GM18519 (cell line): ENCODE measurements around the gene RMI2.

ENCODE experiments used
- ATAC-seq: cut with Tn5 transposase; IDR thresholded peaks from one replicate; pipeline ENCODE4 v1.9.1; 2021; ENCODE audit warnings: mild to moderate bottlenecking, moderate library complexity; ENCODE audit not compliant: unreplicated experiment, low FRiP score

The RMI2 gene

DNA sequence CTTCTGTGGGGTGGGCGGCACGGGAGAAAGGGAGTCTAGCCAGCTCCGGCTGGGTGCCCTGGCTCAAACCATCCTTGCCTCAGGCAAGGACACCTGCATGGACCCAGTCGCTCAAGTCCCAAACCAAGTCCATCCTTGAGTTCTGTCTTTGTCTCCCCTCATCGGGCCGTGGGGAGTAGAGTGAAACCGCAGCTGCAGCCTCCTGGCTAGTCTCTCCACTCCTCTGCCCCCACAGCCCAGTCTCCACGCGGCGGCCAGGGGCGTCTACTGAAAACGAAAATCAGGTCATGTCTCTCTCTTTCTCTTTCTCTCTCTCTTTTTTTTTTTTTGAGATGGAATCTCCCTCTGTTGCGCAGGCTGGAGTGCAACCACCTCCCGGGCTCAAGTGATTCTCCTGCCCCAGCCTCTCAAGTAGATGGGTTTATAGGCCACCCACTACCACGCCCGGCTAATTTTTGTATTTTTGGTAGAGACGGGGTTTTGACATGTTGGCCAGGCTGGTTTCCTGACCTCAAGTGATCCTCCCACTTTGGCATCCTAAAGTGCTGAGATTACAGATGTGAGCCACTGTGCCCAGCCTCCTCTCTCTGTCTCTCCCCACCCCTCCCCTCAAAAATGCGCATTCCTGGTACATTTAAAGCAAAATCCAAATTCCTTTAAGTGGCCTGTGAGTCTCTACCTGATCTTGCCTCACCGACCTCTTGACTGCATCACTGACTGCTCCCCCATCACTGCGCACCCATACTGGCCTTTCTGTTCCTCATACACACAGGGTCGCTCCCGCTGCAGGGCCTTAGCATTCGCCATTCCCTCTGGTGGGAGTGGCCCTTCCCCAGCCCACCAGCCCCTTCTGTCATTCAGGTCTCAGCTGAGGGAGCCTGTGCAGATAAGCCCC, 17.7 kb upstream of the RMI2 start:
- no peak for ATAC-seq

DNA sequence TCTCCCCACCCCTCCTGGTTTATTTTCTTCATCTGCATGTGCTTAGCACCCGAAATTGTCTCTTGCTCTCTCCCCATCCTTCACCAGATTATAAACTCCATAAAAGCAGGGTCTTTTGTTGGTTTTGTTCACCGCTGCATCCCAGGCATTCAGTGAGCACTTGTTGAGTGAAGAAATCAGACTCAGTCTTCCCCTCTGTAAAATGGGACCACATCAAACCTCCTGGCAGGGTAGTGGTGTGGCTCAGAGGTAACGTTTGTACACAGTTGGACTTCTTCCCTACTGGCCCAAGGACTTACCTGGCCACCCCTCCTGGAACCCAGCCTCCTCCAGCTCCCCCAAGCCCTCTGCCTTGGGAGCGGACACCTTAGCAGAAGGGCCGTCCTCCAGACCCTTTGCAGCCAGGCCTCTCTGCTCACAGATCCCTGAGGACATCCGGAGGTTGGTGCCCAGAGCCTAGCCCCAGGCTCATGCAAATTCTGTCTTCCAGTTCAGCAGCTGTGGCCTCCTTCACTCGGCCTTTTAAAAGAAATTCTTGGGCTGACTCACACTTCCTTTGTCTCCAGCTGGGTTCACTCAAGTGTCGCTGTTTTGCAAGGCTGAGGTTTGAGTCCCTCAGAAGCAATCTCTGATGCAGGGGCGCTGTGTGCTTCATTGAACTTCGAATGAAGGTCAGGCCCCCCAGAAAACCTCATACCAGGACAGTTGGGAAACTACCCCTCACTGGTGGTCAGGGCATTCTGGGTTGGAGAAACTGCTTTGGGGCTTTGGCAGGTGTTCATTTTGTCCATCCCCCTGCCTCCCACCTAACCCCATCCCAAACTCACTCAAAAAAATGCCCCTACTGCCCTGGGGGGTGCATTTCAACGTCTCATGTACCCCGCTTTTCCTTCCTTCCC, 16.8 kb upstream of the RMI2 start:
- ATAC-seq, result peak; percentile 65

DNA sequence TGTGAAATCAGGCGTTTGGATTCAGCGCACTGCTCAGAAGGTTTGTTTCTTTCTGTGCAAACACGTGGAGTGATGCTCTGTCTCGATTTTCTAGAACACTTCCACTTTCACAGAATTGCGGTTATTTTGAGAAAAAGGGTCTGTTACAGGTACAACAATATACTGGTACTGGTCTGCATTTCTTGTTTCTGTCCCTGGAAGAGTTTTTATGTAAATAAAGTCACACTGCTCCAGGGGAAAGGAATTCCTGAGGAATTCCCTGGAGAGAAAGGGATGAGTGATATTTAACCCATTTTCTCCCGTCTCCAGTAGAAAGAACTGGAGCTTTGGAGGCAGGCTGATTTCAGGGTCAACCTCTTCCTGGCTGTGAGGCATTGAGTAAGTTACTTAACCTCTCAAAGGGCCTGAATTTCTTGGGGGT, 16.2 kb upstream of the RMI2 start:
- no peak for ATAC-seq

DNA sequence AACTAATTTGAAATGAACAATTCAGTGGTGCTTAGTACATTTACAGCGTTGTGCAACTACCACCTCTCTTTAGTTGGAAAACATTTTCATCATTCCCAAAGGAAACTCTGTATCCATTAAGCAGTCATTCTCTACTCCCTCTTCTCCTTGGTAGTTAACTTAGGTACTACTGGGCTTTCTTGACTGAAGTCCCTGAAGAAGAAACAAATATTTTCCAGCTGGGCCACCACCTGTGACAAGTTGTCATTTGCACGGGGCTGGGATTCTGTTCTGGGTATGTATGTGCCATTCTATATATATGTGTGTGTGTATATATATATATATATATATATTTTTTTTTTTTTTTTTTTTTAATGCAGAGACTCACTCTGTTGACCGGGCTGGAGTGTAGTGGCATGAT, 15.4 kb upstream of the RMI2 start:
- no peak for ATAC-seq

DNA sequence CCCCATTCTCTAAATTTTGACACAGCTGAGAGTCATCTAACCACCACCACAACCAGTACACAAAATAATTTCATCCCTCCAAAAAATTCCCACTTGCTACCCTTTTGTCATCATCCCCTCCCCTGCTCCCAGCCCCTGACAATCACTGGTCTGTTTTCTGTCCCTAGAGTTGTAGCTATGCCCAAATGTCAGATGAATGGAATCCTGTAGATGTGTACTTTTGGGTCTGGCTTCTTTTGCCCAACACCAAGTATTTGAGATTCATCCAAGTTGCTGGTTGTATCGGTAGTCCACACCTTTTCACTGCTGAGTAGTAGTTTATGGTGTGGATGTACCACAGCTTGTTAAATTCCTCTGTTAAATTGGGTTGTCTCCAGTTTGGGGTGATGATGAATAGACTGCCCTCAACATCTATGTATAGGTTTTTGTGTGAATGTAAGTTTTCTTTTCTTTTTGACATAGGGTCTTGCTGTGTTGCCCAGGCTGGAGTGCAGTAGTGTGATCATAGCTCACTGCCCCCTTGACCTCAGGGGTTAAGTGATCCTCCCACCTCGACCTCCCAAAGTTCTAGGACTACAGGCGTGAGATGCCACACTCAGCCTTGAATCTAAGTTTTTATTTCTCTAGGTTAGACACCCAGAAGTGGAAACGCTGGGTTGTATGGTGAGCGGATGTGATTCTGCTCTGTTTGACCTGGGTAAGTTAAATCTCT, 14.6 kb upstream of the RMI2 start:
- no peak for ATAC-seq

DNA sequence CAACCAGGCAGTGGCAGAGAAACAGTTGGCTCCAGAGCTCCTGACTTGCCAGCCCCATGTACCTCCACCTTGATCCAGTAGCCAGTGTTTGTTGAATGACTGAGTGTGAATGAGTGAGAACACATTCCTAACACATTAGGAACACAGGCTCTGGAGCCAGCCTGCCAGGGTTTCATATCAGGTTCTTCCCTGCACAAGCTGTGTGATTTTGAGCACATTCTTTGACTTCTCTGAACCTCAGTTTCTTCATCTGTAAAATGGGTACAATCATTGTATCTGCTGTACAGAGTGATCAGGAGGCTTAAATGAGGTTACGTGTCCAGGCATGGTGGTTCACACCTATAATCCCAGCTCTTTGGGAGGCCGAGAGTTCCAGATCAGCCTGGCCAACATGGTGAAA, 13.3 kb upstream of the RMI2 start:
- ATAC-seq, result no peak

DNA sequence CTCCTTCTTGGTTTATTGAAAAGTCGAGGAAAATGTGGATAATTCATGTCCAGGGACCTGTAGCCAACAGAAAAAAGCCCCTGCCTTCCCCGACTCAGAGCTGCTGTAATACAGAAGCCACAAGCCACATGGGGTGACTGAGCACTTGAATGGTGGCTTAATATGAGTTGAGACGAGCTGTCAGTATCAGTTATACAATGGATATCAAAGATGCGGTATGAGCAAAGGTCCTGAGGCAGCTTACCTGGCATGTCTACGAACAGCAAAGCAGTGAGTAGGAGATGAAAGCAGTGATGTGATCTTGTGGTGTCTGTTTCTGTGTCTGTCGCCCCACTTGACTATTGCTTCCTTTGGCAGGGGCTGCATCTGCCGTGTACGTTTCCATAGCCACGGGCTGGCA, 12.2 kb upstream of the RMI2 start:
- no peak for ATAC-seq

DNA sequence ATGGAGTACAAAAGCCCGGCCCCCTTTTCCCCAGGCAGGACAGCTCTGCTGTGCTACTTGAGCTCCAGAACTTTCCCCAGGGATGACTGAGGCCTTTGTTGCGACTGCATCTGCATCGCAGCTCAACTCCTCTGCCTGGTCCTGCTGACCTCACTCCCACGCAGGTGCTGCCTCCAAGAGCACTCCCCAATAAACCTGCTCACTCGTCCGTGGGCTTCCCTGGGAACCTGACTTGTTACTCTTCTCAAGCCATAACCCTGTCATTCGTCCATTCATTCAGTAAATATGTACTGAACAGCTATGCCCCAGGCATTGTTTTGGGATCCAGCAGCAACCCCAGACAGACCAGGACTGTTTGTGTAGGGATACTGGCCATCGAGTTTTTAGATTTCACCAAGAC, 11.6 kb upstream of the RMI2 start:
- no peak for ATAC-seq

DNA sequence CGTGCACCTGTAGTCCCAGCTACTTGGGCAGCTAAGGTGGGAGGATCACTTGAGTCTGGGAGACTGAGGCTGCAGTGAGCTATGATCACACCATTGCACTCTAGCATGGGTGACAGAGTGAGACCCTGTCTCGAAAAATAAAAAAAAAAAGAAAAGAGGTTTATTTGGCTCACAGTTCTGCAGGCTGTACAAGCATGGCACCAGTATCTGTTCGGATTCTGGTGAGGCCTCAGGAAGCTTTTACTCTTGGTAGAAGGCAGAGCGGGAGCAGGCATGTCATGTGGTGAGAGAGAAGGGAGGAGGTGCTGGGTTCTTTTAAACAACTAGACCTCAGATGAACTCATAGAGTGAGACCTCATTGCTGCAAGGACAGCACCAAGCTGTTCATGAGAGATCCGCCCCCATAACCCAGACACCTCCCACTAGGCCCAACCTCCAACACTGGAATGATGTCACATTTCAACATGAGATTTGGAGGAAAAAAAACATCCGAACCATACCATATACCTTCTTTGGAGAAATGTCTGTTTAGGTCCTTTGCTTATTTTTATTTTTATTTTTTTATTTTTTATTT, 10.3 kb upstream of the RMI2 start:
- ATAC-seq, result no peak

DNA sequence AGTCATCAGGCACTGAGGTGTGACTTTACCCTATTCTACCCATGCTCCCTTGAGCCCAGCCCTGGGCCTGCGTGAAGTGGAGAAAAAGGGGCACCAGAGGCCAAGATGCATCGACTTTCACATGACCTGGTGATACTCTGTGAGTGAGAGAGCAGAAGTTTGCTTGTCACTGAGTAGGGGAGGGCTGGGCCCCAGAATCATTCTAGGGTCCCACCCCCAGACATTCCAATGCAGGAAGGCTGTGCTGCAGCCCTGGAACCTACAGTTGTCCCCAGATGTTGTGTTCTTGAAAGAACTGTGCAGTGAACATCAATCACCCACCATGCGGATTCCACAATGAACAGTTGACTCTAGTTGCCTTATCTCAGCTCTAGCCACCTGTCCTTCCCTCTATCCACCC, 6.2 kb upstream of the RMI2 start:
- no peak for ATAC-seq

DNA sequence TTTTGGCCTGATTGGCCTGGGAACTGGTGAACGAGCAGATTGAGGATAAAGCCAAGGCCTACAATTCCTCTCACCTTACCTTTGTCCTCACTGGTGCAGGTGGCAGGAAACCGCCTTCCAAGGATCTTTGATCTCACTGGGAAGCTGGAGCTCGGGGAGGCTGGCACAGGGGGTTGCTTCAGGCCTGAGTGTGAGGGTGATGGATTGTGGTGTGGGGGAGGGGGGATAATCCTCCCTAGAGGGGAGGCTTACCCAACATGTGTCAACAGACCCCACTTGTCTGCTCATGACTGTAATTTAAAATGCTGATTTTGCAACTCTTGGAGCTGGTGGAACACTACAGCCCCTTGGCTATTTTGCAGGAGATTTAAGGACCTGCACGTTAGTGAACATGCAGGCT, 4.5 kb upstream of the RMI2 start:
- ATAC-seq, result no peak

DNA sequence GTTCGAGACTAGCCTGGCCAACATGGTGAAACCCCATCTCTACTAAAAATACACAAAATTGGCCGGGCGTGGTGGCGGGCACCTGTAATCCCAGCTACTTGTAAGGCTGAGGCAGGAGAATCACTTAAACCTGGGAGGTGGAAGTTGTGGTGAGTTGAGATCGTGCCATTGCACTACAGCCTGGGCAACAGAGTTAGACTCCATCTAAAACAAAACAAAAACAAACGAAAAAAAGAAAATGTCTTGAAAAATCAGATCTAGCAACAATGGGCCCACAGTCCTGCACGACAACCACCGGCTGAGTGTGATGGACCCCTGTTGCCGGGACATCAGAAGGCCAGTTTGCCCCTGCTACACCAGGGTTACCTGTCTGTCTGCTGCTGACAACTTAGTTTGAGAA, 3.9 kb upstream of the RMI2 start:
- no peak for ATAC-seq

DNA sequence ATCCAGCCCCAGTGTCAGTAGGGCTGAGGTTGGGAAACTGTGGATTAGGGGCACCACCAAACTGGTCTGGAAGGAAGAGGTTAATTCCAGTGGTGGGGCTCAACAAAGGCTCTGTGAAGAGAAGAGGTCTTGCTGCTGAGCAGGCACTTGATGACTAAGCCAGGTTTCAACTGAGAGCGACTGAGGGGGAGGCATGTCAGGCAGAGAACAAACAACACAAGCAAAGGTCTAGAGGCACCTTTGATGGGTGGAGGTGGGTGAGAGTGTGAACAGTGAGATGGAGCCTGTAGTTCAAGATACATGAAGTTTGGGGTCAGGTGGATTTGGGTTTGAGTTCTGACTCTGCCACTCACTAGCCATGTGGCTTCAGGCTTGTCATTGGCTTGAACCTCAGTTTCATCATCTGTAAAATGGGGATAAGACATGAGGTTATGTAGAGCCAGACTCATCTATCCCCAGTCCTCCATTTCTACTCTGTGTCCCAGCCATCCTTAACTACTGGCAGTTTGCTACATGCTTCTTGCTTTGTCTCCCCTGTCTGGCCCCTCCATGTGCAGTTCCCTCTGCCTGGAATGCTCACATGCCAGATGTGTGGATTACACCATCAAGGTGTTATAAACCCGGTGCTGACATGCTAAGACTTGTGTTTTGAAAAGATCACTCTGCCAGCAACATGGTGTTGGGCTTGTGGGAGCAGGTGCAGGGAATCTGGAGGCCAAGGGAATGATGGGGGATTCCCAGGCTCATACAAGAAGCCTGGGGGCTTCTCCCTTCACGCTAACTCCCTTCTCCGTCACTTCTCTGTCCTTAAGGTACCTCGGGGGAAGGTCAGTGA, 3.0 kb upstream of the RMI2 start:
- no peak for ATAC-seq

DNA sequence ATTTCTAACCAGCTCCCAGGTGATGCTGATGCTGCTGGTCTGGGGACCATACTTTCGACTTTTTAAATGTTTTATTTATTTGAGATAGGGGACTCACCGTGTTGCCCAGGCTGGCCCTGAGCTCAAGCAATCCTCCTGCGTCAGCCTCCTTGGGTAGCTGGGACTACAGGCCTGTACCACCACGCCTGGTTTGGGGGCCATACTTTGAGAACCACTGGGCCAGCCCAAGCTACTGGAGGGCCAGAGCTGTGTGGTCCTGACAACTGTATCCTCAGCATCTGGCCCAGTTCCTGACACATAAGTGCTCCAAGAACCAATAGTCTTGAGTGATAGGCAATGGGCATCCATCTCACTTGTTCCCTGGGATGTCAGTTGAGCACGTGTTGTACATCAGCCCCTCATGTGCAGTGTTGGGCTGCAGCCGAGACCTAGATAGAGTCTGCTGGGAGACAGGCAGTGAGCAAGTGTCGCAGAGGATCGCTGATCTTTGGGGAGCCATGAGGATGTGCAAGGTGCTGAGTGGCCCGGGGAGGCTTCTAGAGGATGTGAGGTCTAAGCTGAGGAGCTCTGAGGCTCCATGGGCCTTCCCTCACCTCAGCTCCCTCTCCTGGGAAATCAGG, 1.6 kb downstream of the RMI2 start:
- ATAC-seq, result no peak

DNA sequence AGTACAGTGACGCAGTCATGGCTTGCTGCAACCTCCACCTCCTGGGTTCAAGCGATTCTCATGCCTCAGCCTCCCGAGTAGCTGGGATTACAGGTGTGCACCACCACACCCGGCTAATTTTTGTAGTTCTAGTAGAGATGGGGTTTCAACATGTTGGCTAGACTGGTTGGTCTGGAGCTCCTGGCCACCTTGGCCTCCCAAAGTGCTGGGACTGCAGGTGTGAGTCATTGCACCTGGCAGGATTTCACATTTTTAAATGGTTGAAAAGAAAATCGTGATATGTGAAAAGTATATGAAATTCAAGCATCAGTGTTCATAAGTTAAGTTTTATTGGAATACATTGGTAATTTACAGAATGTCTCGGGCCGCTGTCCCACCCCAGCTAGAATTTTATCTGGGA, 2.6 kb downstream of the RMI2 start:
- ATAC-seq, result no peak

DNA sequence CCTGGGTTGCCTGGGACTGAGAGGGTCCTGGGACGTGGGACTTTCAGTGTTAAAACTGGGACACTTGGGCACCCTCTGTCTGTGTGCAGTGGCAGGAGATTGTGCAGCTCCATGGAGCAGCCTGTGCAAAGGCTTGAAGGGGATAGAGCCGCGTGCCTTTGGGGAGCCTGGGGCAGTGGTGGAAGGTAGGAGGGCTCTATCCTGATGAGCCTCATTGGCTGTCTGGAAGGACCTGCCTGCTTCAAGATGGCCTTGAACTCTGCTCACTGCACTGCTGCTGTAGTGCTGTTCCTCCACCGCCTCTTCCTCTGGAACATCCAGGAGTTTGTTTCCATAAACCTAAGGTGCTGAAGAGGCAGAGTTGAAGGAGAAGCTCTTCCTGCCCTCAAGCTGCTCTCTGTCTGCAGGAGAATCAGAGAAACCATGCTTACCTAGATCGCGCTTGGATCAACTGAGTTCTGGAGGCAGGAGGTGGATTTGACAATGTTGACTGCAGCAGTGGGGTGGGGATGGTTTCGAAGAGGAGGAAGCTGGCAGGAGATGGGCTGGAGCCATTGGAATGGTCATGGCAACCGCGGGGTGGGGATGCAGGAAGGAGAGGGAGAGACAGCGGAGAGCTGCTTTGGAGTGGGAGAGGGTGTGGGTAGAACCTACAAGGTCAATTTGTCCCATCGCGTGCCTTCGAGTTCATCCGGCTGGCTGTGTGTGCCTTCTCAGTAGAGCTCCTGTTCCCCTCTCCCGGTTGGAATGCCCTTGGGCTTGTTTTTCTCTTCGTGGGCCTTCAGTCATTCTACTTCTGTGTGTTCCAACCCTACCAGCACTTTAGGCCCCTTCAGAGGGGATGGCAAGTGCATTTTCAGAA, 3.7 kb downstream of the RMI2 start:
- no peak for ATAC-seq

DNA sequence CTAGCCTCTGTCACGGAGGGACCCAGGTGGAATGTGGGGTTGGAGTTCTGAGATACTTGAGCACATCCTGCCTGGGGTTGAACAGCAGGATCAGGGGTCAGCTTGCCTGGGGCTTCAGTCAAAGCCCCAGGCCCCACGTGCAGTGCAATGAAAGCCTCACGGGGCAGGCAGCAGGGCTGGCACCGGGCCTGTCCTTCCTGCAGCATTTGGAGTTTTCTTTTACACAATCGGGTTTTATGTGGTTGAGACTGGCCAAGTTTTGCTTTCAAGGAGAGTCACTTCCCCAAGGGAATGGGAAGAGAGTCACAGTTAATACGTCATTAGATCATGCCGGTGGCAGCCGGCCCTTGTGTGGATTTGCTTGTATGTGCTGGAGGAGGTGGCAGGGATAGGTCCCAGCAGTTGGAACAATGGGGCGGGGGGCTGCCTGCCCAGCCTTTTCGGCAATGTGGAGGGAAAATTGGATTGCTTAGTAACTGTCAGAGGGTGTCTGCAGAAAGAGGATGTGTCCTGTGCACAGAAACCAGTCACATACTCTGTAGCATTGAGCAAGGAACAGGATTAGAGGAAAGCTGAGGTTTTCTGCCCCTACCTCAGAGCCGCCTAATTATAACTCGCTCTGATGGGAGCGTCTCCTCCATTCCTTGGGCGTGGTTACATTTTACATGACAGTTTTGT, 4.5 kb downstream of the RMI2 start:
- no peak for ATAC-seq

DNA sequence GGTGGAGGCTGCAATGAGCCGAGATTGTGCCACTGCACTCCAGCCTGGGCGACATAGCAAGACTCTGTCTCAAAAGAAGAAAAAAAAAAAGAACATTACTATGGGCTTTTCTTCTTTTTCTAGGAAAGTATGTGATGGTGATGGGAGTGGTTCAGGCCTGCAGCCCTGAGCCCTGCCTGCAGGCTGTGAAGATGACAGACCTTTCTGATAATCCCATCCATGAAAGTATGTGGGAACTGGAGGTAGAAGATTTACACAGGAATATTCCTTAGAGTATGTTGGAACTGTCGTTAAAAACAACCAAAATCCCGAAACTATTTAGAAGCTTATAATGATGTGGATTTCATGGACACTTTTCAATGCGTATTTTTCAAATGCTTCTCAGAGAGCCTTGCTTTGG, 5.3 kb downstream of the RMI2 start:
- ATAC-seq, result no peak
